HG02938 (cell line): Measurements from ENCODE around the gene PARK7.

Source experiments
- ATAC-seq: cut with Tn5 transposase; IDR thresholded peaks from one replicate; pipeline ENCODE4 v1.9.1; 2021; ENCODE audit warnings: mild to moderate bottlenecking, moderate library complexity; ENCODE audit not compliant: unreplicated experiment

PARK7 gene

GRCh38 chr1:8006037-8006963, 44.8 kb downstream of the PARK7 start:
- no peak for ATAC-seq

DNA sequence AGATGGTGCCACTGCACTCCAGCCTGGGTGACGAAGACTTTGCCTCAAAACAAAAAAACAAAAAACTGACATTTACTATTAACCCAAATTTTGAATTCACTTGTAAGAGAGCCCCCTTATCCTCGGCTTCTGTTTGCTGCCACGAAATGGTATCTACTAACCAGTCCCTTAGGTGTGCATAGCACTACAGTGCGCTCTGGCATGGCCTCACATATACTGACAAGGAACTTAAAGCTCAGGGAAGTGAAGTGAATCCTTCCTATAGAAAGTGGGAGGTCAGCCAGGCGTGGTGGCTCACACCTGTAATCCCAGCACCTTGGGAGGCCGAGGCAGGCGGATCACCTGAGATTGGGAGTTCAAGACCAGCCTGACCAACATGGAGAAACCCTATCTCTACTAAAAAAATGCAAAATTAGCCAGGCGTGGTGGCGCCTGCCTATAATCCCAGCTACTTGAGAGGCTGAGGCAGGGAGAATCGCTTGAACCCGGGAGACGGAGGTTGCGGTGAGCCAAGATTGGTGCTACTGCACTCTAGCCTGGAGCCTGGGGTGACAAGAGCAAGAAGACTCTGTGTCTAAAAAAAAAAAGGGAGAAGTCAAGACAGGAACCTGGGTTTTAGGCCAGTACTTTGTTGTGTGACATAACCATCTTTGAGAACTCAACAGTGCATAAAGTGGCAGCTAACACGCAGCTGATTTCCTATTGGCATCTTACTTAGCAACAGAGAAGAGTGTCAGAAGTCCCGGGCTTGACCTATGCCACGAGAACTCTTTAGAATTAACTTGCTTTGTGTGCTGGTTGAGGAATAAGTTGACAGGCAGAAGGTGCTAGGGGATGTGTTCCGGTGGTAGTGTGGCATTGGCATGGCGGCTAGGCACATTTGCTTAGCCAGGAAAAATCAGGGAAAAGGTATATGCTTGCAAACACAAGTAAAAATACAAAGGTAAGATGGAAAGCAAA, 47.8 kb downstream of the PARK7 start:
- ATAC-seq: no peak

DNA sequence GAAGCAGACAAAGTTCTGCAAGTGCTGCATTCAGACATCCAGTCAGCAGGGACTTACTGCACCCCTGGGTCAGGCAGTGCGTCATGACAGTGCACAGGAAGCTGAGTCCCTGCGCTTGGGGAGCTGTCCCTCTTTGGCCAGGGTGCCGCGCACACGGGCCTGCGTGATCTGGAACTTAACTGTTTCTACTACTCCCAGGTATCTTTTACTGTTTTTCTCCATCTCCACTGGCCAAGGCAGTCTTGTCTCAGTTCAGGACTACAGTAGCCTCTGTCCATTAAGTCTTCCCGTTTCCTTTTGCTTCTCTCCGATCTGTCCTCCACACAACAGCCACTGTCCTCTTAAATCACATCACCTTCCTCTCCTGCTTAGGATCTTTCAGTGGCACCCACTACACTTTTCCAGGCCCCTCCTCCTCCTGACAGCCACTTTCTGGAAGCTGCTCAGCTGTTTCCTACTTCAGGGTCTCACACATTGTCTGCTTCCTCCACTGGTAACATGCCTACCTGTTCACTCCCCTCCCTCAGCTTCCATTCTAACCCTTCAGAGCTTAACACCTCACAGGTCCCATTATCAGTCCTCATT, 48.7 kb downstream of the PARK7 start:
- no peak for ATAC-seq

- ATAC-seq: no peak
Measured at GRCh38 chr1:8011016-8011415, 49.5 kb downstream of the PARK7 start.

- ATAC-seq: no peak
Measured at GRCh38 chr1:8011923-8012858, 50.7 kb downstream of the PARK7 start.

- no peak for ATAC-seq
Measured at GRCh38 chr1:8012955-8013354, 51.4 kb downstream of the PARK7 start.

- ATAC-seq: no peak
Measured at GRCh38 chr1:8013399-8013798, 51.9 kb downstream of the PARK7 start.

GRCh38 chr1:8013800-8014199, 52.3 kb downstream of the PARK7 start:
- no peak for ATAC-seq

DNA sequence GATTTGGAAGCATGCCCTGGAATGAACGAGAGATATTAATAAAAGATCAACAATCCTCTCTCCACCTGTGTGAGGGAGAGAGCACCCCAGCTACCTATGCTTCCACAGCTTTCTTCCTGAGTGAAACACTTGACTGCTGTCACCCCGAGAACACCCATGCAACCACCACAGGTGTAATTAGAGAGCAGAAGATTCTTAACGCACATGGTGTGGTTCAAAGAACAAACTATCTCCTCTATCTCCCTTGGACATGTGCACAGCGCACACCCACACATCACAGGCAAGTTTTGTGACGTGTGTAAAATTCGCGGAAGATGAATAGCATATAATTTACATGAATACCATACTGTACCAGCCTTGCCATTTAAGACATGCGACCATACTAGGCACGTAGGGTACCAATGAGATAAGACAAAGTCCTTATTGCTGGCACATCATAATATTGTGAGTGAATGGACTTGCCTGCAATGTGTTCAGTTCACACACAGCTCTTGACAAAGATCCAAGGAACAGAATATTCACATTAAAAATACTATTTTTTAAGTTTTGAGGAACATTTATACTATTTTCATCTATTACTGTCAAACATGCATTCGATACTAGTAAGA, 53.0 kb downstream of the PARK7 start:
- no peak for ATAC-seq

GRCh38 chr1:8015036-8015808, 53.7 kb downstream of the PARK7 start:
- ATAC-seq: no peak

DNA sequence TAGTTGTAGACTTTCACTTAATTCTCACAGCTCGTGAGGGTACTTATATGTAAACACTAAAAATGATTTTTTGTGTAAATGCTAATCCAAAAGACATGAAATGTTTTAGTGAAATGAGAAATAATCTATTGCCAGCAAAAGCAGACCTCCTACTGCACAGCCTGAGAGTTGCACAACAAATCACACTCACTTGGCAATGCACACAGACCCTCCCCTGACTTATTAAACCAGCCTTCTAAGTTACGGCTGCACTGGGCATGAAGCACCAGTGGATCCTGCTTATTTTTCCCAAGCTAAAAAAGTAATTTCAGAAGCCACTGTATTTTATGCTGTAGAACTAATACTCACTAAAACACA, 54.3 kb downstream of the PARK7 start:
- ATAC-seq: no peak

DNA sequence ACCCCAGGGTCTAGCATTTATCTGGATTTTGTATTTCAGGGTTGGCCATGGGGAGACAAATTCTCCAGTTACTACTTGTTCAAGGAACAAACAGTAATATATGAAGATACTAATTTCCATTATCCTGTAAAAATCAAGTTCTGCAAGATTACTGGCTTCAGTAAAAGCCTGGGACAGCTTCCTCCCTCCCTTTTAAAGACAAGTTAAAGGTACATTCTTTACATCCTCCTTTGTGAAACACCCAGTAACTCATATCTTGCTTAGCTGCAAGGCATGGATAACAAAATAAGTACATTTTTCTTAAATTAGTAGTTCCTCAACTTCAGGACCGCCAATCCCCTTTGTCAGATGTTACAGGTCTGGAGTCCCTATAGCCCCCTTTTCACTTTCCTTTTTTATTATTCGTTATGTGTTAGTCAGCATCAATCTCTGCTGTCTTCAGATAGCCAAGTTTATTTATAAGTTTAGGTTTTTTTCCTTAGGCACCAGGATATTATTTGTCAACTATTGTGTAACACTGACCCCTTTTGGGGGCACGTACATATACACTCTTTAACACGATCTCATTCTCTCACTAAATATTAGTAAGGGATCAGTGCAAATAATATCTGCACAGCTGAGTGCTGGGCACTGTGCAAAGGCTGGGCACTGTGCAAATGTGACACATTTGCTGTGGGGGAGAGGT, 54.8 kb downstream of the PARK7 start:
- ATAC-seq: no peak

DNA sequence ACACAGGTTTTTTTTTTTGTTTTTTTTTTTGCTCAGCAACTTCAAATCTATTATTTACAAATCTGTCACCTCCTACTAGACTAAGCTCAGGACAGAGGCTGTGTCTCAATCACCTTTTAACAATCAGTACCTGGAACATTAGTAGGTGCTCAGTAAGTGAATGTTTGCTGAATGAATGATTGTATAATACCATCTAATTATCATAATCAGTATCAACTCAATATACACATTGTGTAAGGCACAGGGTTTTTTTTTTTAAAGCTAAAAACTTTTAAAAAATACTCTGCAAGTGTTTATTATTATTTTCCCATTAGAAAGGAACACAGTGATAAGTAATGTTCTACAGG, 55.4 kb downstream of the PARK7 start:
- ATAC-seq: no peak

- no peak for ATAC-seq
Measured at GRCh38 chr1:8017495-8018197, 56.1 kb downstream of the PARK7 start.

- no peak for ATAC-seq
Measured at GRCh38 chr1:8018492-8019228, 57.1 kb downstream of the PARK7 start.

- no peak for ATAC-seq
Measured at GRCh38 chr1:8019229-8019620, 57.7 kb downstream of the PARK7 start.

GRCh38 chr1:8020032-8020431, 58.5 kb downstream of the PARK7 start:
- no peak for ATAC-seq
